RPMI7951 (cell line): ENCODE measurements around the gene CACNA2D1. TPM values are rescaled to one million over a fixed set of nuclear protein-coding genes. Genes with fewer than 3 reads are reported as not detected.

Experiments used
- DNase-seq: peaks from one replicate; pipeline ENCODE4 v3.0.0-alpha.2; 2012; ENCODE audit warnings: low read depth
- total RNA-seq: library from RNA; depleted of rRNA; stranded (reverse); fragments of >200 nt; shearing (Covaris generic); gene quantifications from 2 replicates; pipeline ENCODE4 v1.2.3, GENCODE V29; 2014

The CACNA2D1 gene
- total RNA-seq, 1 experiment from 2014 or later, result 9.3 TPM

DNA sequence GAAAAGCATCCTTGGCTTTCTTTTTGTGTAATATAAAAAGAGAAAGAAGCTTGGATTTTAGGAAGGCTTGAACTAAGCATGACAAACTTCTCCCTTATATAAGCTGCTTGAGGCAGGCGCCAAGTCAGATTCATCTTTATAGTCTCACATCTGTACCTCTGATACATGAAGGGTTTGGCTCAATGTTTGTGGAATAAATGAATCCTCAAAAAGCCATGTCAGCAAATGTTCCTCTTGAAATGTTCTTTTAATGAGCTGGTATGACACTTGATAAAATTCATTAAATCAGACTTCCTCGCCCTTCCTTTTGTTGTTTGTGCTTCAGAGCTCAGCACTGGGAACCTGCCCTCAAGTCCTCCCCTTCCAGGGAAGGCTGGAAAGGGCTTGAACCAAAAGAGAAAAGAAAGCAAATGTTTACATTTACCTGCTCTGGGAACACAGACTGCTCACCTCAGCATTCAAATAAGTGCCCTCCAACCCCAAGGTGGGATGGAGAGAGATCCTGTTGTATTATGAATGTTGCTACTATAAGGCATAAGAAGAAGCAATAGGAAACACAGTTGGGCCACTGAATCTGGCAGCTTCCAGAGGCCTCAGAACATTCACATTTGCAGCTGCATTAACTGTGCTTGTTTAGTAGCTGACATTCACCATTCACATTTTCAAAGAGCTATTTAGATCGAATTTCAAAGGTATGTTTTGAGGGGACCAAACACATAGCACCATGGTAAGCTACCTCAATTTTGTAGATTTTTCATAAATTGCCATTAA lies 212.6 kb downstream of the CACNA2D1 start:
- no peak for DNase-seq

DNA sequence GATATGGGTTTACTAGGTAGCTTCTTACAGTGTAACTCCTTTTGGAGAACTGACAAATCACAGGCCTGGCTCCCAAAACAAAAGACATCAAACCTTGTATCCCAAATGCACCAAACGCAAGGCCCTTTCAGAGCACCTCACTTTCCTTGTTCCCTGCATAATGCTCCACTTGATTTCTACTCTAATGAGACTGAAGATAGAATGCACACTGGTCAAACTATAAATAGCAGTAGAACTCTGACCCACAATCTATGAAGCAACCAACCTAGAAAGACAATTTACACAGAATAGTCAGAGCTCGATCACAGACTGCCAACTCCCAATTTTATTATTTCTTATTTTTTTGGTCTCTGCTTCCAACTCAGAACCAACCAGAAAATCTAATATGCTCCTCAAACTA lies 214.4 kb downstream of the CACNA2D1 start:
- no peak for DNase-seq

DNA sequence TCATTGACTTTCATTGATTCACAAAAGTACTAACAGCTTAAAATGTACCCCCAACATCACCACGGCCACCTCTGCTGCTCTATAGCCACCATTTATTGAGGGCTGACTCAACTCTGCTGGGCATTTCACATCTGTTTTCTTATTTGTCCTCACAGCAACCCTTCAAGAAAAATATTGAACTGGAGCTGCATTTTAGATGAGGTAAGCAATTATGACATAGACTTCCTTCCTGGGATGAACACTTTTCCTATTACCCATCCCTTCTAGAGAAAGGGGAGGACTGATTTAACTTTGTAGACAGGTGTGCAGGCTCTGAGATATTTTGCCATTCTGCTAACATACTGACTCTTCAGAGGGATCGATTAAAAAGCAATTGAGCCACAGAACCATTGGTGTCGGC lies 217.4 kb downstream of the CACNA2D1 start:
- no peak for DNase-seq

DNA sequence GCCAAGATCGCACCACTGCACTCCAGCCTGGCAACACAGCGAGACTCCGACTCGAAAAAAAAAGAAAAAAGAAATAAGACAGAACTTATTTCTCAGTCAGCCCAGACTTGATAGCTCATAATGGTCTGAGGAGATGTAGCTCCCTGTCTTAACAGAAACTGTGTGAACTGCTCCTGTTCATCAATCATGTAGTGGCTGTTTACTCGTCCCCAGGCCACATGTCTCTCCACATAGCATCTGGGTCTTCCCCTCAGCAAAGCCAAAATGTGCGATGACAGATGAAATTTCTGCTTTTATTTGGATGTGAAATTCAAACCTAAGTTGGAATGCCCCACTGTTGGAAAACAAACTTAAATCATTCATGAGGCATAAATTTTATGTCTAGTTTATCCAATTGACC lies 219.0 kb downstream of the CACNA2D1 start:
- DNase-seq, result no peak

DNA sequence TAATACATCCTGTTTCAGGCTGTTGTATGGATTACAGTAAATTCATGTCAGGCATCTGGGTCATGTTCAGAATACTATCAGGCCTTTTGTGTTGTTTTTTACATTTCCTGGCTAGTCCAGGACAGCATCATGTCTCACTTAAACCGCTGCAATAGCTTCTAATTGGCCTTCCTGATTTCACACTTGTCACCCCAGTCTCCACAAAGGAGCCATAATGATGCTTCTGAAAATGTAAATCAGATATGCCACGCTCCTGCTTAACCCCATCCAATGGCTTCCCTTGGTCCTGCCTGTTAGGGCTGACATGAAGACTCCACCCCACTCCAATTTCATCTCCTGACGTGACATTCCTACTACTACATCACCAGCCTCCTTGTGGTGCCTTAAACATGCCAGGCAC lies 220.0 kb downstream of the CACNA2D1 start:
- no peak for DNase-seq

DNA sequence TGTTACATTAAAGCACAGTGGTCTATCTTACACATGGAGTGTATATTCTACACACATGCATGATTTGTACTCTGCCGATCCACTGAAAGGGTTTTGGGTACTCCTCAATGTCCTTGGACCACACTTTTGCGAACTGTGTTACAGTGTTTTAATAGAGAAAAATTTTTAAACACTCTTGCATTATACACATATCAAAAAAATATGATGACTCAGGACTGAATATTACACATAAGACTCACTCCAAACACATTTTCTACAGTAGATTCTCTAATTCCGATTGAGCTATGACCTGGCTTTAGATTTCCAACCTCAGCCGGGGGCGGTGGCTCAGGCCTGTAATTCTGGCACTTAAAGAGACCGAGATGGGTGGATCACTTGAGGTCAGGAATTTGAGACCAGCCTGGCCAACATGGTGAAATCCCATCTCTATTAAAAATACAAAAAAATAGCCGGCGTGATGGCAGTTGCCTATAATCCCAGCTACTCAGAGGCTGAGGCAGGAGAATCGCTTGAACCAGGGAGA lies 222.4 kb downstream of the CACNA2D1 start:
- no peak for DNase-seq

DNA sequence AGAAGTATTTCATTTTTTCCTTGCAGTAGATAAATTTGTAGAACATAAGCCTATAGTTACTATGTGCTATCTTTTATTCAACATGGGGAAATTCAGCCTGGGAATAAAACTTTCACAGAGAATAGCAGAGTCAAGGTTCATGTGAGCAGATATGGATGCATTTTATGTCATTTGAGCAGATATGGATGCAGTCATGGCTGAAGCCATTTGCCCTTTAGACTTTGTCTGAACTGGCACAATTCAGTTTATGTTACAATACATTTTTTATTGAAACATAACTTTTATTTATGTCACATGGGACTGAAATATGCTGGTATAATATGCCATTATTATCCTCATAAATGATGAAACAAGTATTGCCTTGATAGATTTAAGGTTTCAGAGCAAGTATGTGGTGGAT lies 231.1 kb downstream of the CACNA2D1 start:
- DNase-seq, result no peak

DNA sequence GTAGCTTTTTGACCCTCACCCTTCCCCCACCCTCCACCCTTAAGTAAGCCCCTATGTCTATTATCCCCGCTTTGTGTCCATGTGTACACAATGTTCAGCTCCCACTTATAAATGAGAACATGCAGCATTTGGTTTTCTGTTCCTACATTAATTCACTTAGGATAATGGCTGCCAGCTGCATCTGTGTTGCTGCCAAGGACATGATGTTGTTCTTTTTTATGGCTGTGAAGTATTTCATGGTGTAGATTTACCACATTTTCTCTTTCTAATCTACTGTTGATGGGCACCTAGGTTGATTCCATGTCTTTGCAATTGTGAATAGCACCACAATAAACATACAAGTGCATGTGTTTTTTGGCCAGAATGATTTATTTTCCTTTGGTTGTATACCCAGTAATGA lies 232.2 kb downstream of the CACNA2D1 start:
- DNase-seq, result no peak

DNA sequence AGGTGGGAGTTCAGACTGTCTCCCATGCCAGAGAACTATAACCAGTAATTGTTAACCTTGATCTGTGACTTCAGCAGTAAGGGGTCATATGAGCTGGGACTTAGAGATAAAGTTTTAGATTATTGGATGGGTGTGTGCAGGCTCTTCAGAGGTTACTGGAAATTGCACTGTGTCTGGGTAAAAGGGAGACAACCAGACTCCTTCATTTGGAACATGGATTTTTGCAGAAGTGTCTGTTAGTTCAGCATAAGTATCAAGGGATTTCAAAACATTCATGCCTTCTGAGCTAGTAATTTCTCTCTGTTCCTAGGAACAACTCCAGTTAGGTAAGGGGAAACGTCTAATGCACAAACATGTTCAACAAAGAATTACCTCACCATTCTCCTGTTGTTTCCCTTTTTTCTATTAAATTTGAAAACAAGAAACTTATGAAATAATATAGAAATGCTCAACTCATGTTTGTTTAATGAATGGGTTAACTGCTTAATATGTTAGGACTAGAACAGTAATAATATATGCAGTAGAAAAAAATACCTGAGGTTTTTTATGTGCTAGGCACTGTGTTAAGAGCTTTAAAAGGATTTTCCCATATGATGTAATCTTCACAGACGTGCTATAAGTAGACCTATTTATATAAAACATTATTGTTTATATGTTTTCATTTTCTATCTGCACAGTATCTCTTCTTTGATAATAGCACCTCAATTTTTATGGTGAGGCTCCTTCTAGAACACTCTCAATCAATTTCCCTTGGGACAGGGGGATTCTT lies 233.0 kb downstream of the CACNA2D1 start:
- no peak for DNase-seq

DNA sequence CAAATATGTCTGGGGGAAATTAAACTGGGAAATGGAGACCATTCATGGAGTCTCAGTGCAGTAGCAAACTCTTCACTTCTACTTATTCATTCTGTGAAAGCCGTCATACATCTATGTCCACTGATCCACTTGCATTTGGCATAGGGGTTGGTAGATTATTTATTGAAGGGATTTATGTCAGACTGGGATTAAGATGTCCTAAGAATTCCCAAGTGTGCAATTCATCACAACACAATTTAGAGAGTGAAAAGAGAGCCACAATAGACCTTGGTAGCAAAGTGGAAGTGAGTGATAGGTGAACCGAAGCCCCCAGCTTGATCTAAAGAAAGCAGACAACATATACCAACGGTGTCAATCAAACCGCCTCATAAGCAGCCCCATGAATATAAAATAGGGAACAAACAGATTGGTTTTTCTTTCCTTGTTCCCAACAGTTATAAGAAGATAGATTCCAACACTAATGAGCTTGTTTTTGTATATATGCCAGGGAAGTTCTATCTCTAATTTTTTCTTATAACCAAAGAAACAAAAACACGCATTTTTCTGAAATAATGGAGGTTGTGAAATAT lies 234.3 kb downstream of the CACNA2D1 start:
- DNase-seq, result no peak

DNA sequence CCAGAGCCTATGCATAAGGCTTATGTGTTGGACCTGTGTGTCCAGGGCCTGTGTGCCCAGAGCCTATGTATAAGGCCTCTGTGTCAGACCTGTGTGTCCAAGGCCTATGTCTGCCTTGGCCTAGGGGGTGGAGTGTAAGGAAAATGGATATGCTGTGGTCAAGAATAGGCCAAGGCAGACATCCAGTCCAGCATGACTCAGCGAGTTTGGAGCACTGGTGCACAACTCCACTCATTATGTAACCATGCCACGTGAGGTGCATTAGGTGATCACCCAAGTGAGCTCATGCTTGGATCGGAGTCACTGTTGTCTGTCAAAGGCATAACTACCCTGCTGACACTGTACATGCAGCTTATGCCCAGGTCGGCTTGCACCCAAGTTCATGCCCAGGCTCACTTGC lies 238.9 kb downstream of the CACNA2D1 start:
- DNase-seq, result peak; percentile 85

DNA sequence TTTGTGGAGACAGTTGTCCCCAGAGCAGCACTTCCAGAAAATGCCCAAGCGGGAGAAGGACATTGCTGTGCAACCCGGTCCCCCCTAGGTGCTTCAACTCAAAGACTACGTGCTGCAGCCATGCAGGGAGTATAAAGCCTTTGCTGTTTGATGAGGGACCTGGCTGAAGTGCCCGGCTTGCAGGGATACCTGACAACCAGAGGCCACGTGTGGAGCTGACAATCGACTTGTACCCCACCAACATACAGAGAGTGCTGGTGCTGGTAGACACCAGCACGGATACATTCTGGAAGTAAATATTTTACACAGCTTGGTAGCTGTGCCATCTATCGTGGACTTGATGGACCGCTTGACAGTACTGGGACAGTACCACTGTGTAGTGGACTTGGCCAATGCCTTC lies 240.6 kb downstream of the CACNA2D1 start:
- DNase-seq, result no peak

DNA sequence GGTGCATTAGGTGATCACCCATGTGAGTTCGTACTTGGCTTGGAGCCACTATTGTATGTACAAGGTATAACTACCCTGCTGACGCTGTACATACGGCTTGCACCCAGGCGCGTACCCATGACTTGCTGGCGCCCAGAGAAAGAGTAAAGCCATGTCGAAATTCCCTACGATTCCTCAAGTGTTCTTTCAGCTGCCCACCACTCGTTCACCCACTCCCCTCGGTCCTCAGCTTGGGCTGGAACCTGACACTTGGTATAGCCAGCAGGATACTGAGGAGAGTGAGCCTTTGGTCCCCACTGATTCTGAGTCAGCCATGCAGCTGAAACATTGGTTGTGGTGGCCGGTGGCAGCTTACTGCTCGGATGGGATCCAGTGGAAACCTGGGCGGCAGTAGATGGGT lies 241.5 kb downstream of the CACNA2D1 start:
- no peak for DNase-seq

DNA sequence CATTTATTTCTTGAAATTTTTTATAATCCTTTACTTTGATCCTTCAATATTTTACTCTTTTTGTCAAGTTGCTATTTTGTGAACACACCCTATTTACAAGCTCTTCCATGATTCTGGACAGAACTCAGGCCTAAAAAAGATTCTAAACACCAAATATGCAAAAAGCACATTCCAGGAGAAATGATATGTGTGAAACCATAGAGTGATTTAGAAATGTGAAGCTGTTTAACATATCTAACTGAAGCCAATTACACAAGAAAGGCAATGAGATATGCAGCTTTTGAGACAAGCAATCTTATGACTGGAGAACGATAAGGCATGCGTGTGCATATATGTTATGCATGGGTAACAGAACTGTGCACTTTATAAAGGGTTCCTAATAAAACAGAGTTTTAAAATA lies 243.0 kb downstream of the CACNA2D1 start:
- DNase-seq, result no peak

DNA sequence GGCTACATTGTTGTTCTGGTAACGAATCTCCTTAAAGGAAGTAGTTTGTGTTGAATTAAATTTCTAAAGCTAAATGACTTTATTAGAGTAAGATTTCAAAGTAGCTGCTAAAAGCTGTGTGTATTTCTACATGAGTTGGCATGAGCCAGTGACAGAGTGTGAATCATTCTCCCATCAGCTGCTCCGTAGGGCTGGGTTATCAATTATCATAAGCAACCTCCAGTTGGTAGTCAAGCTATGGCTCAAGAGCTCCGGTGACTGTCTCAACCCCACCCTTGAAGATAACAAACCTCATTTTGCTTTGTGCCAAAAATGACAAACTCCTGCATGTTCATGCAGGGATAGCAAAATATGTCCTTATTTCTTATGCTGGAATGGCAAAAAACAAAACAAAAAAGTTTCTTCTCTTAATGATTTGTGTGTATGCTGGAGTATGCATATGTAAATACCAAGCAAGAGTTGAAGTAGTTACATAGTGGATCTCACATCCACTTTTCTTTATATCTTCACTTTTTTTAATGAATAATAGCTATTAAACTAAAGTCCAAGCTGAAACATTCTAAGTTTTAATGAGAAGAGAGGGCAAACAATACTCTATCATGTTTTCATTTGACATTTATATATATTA lies 249.4 kb downstream of the CACNA2D1 start:
- DNase-seq, result peak; percentile 26

DNA sequence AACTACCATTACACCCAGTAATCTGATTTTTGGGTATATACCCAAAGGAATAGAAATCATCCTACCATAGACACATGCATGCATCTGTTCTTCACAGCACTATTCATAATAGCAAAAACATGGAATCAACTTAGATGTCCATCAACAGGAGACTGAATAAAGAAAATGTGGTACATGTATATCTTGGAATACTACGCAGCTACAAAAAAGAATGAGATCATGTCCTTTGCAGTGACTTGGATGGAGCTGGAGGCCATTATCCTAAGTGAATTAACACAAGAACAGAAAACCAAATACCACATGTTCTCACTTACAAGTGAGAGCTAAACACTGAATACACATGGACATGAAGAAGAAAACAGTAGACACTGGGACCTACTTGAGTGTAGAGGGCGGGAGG lies 254.9 kb downstream of the CACNA2D1 start:
- no peak for DNase-seq

DNA sequence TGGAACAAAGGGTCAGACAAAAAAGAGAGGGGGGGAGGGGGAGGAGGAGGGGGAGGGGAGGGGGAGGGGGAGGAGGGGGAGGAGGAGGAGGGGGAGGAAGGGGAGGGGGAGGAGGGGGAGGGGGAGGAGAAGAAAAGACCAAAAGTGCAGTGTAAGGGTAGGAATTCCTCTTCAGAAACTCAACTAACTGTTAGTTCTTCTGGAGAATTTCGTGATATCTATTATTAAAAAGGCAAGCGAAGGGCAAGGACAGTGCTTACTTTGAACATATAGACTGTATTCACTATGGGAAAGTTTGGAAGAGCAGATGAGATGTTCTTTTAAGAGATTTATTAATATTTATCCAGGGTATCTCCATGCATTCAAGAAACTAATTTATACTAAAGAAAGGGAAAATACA lies 258.1 kb downstream of the CACNA2D1 start:
- no peak for DNase-seq

DNA sequence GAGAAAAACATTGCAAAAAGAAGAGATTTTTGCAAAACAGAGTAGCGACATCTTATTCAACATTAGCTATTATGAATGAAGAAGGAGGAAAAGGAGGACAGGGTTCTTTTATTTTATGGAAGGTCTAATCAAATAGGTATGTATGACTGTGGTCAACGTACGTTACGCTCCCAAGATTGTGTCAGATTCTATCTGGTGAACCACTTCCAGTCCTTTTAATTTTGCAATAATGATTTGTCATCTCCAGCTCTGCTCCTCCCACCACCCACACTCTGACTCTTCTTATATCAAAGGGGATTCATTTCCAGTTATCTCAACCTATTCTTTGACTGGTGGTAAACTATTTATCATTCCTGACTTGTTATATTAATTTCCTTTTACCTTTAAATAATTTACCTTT lies 259.9 kb downstream of the CACNA2D1 start:
- DNase-seq, result peak; percentile 56

DNA sequence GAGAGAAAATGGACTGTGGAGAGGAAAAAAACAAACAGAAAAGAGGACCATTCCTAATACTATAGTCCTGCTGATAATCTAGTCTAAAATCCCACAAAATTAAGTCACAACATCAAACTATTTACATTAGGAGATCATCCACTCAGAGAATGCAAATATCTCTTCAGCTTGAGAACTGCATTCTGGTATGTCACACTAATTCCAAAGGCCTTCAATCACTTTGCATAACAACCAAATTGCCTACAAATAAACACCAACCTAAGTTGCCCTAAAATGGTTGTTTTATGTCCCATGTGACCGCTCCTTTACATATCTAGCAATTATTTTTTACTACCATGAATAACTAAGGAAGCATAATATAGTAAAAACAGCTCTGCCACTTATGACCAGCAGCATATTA lies 264.3 kb downstream of the CACNA2D1 start:
- no peak for DNase-seq

DNA sequence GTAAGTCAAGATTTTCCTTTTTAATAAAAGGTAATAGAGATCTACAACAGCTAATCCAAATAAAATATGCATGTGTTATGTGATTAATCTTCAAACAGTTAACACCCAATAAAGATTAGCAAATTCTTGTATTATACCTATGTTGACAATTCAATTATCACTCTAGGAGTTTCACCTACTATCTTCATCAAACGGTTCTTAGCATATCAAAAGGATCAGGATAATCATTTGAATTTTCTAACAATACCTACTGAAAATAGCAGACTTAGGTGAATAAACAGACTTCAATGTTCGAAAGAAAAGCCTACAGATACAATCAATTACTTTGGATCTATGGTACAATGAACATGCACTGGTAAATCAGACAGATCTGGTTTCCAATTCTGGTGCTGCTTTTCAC lies 268.3 kb downstream of the CACNA2D1 start:
- no peak for DNase-seq

DNA sequence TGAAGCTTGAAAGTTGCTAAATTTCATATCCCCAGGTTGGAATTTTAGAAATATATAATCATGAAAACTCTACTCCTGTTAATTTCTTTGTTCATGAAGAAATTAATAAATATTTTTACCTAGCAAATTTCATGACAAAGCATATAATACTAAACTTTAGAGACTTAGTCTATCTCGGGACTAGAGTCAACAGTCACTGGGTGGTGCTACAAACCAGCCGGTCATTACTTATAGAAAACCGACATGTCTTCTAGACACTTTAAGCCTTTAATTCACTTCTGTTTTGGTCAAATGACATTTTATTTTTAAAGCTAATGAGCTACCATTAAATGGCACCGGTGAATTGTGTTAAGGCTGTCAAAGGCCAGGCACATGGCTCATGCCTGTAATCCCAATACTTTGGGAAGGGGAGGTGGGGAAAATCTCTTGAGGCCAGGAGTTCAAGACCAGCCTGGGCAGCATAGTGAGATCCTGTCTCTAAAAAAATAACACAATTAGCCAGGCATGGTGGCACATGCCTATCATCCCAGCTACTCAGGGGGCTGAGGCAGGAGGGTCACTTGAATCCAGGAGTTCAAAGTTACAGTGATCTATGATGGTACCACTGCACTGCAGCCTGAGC lies 270.1 kb downstream of the CACNA2D1 start:
- DNase-seq, result no peak

DNA sequence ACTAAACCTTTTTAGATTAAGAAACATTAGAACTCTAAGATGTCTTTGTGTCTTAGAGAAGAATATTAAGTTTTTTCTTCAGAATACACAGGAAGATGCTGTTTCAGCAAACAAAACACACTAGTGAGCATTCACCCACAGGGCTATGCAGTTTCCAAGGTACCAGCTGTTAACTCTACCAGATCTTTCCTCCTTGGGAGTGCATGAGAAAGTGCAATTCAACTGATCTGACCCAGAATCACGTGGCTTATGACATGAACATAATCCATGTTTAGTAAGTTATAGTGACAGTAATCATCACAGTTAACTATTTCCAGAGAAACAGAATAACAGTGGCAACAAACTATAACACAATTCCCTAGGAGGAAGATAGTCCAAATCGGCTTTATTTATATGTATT lies 270.7 kb downstream of the CACNA2D1 start:
- DNase-seq, result no peak
